HCT116 (cell line): ENCODE results near the gene CDX1. TPM values are rescaled to one million over a fixed set of nuclear protein-coding genes. Genes with fewer than 3 reads are reported as not detected.

Experiments used
- ATAC-seq: fragments of 200-7000 bp; cut with Tn5 transposase; 2 replicates; pipeline ENCODE4 v1.9.1; 2020; ENCODE audit warnings: mild to moderate bottlenecking, moderate library complexity
- BruUV-seq: library from RNA; stranded (reverse); fragments of 400-500 nt; replicated peaks from 2 replicates; lab custom pipeline; 2021; lab: Mats Ljungman, UMichigan
- CTCF ChIA-PET: fragments of 300-600 bp; sonication (Branson Sonifier 250); formaldehyde crosslinking; loops from one replicate; lab custom pipeline; 2021; ENCODE audit warnings: antibody characterized with exemption; lab: Charles Lee
- POLR2A ChIA-PET: fragments of 300-600, 350-600 bp; sonication (Branson Sonifier 250); formaldehyde crosslinking; loops from one replicate; lab custom pipeline; 2021; ENCODE audit warnings: antibody characterized with exemption; lab: Charles Lee
- RAD21 ChIA-PET, 2 experiments: fragments of 300-600 bp; sonication (Branson Sonifier 250); formaldehyde crosslinking; loops; one replicate each; lab custom pipeline; 2023; ENCODE audit warnings: low total read pairs in 2 of 2; ENCODE audit not compliant: uncharacterized antibody in 2 of 2, unreplicated experiment in 2 of 2, low non-redundant PET in 1 of 2; lab: Charles Lee
- DNase-seq: peaks from one replicate; pipeline ENCODE4 v3.0.0-alpha.2; 2010; ENCODE audit warnings: low read depth, low spot score
- H2AFZ ChIP-seq: fragments of 200-600 bp; shearing (Covaris generic), sonication (generic); 2 replicates; pipeline ENCODE4 v1.6.1; 2017; ENCODE audit warnings: low read depth, mixed run types, mixed read lengths, antibody characterized with exemption, low read length; ENCODE audit not compliant: poor library complexity, severe bottlenecking
- H3K27ac ChIP-seq: 2 replicates; pipeline ENCODE4 v1.5.1; 2012; ENCODE audit warnings: low read depth, low read length
- H3K27me3 ChIP-seq: fragments of 200-600 bp; sonication (generic); 2 replicates; pipeline ENCODE4 v1.6.1; 2016; ENCODE audit warnings: mixed run types, low read length, mixed read lengths; ENCODE audit not compliant: insufficient read depth
- H3K36me3 ChIP-seq, 2 experiments: fragments of 200-500 bp in 1 of 2; fragments of 200-600 bp in 1 of 2; sonication (Bioruptor generic) in 1 of 2; sonication (generic) in 1 of 2; 2 replicates each; pipeline versions ENCODE4 v1.5.1 to v1.6.1; 2014 to 2016; ENCODE audit warnings: low read length in 2 of 2, inconsistent platforms in 1 of 2, mixed read lengths in 1 of 2, mixed run types in 1 of 2; ENCODE audit not compliant: insufficient read depth in 2 of 2, control insufficient read depth in 1 of 2
- H3K4me1 ChIP-seq, 2 experiments: fragments of 200-600 bp in 1 of 2; sonication (generic) in 1 of 2; 2 replicates each; pipeline versions ENCODE4 v1.5.1 to v1.6.1; 2012 to 2017; ENCODE audit warnings: low read length in 2 of 2, inconsistent platforms in 1 of 2, mild to moderate bottlenecking in 1 of 2, mixed read lengths in 1 of 2, mixed run types in 1 of 2, moderate library complexity in 1 of 2; ENCODE audit not compliant: insufficient read depth in 2 of 2, control insufficient read depth in 1 of 2
- H3K4me2 ChIP-seq: fragments of 200-600 bp; sonication (generic); 2 replicates; pipeline ENCODE4 v1.6.1; 2017; ENCODE audit warnings: mixed run types, low read length, mixed read lengths
- H3K4me3 ChIP-seq, 2 experiments: fragments of 200-600 bp in 1 of 2; sonication (generic) in 1 of 2; replicated peaks in 1 of 2; 2 replicates each; pipeline ENCODE4 v1.5.1; 2011 to 2016; ENCODE audit warnings: low read length in 2 of 2, control low read depth in 1 of 2, low read depth in 1 of 2, mild to moderate bottlenecking in 1 of 2, mixed read lengths in 1 of 2, mixed run types in 1 of 2
- H3K79me2 ChIP-seq: fragments of 200-600 bp; sonication (generic); 2 replicates; pipeline ENCODE4 v1.6.1; 2017; ENCODE audit warnings: mild to moderate bottlenecking, mixed run types, low read length, moderate library complexity, mixed read lengths; ENCODE audit not compliant: insufficient read depth
- H3K9ac ChIP-seq: fragments of 200-600 bp; sonication (generic); 2 replicates; pipeline ENCODE4 v1.6.1; 2016; ENCODE audit warnings: low read length, mixed read lengths
- H3K9me2 ChIP-seq: fragments of 200-600 bp; sonication (generic), shearing (Covaris generic); 2 replicates; pipeline ENCODE4 v1.6.1; 2017; ENCODE audit warnings: mixed run types, mild to moderate bottlenecking, moderate library complexity; ENCODE audit not compliant: insufficient read depth
- H3K9me3 ChIP-seq, 2 experiments: fragments of 200-500 bp in 1 of 2; fragments of 200-600 bp in 1 of 2; sonication (Bioruptor generic) in 1 of 2; sonication (generic) in 1 of 2; 2 replicates each; pipeline ENCODE4 v1.6.1; 2014 to 2017; ENCODE audit warnings: low read length in 2 of 2, mixed read lengths in 2 of 2, inconsistent platforms in 1 of 2, low read depth in 1 of 2, mild to moderate bottlenecking in 1 of 2, mixed run types in 1 of 2, moderate library complexity in 1 of 2; ENCODE audit not compliant: control insufficient read depth in 1 of 2, insufficient read depth in 1 of 2
- H4K20me1 ChIP-seq: fragments of 200-600 bp; sonication (generic), shearing (Covaris generic); 2 replicates; pipeline ENCODE4 v1.6.1; 2017; ENCODE audit warnings: mixed run types, mild to moderate bottlenecking, moderate library complexity; ENCODE audit not compliant: insufficient read depth
- ATF3 ChIP-seq: IDR thresholded peaks from 2 replicates; pipeline ENCODE4 v1.6.1; 2012
- CBX3 ChIP-seq: IDR thresholded peaks from 2 replicates; pipeline ENCODE4 v1.6.1; 2012; ENCODE audit warnings: low read depth
- EGR1 ChIP-seq: IDR thresholded peaks from 2 replicates; pipeline ENCODE4 v1.6.1; 2012; ENCODE audit warnings: low read depth
- EZH2phosphoT487 ChIP-seq: fragments of 200-600 bp; IDR thresholded peaks from 2 replicates; pipeline ENCODE4 v1.6.1; 2018; ENCODE audit warnings: antibody characterized with exemption, borderline replicate concordance
- FOSL1 ChIP-seq: IDR thresholded peaks from 2 replicates; pipeline ENCODE4 v1.6.1; 2012; ENCODE audit warnings: low read depth
- JUND ChIP-seq: IDR thresholded peaks from 2 replicates; pipeline ENCODE4 v1.6.1; 2012
- POLR2A ChIP-seq: IDR thresholded peaks from 2 replicates; pipeline ENCODE4 v1.7.0; 2011; ENCODE audit warnings: borderline replicate concordance; ENCODE audit not compliant: insufficient read depth, insufficient read length; ENCODE audit errors: extremely low read depth
- POLR2AphosphoS5 ChIP-seq: IDR thresholded peaks from 2 replicates; pipeline ENCODE4 v1.6.1; 2011; ENCODE audit warnings: mild to moderate bottlenecking, low read depth, low read length, moderate library complexity
- RAD21 ChIP-seq: IDR thresholded peaks from 2 replicates; pipeline ENCODE4 v1.6.1; 2012; ENCODE audit warnings: low read depth, mild to moderate bottlenecking
- SIN3A ChIP-seq: IDR thresholded peaks from 2 replicates; pipeline ENCODE4 v1.6.1; 2012; ENCODE audit warnings: low read depth
- SP1 ChIP-seq: IDR thresholded peaks from 2 replicates; pipeline ENCODE4 v1.6.1; 2012; ENCODE audit warnings: low read depth
- SRF ChIP-seq: IDR thresholded peaks from 2 replicates; pipeline ENCODE4 v1.6.1; 2012; ENCODE audit warnings: low read depth
- TCF7L2 ChIP-seq: IDR thresholded peaks from 2 replicates; pipeline ENCODE4 v1.7.0; 2011; ENCODE audit warnings: borderline replicate concordance, inconsistent platforms; ENCODE audit not compliant: insufficient read depth, insufficient read length; ENCODE audit errors: extremely low read depth
- YY1 ChIP-seq: IDR thresholded peaks from 2 replicates; pipeline ENCODE4 v1.6.1; 2011; ENCODE audit warnings: low read length, low read depth, moderate library complexity, mild to moderate bottlenecking; ENCODE audit not compliant: insufficient replicate concordance; ENCODE audit errors: extremely low read depth
- ZBTB33 ChIP-seq: IDR thresholded peaks from 2 replicates; pipeline ENCODE4 v1.6.1; 2011; ENCODE audit warnings: mild to moderate bottlenecking, low read length, moderate library complexity; ENCODE audit not compliant: insufficient replicate concordance; ENCODE audit errors: extremely low read depth
- ZFX ChIP-seq: fragments of 450-650 bp; IDR thresholded peaks from 2 replicates; pipeline ENCODE4 v1.6.1; 2017
- intact Hi-C: fragments of 100-400 bp; cut with micrococcal nuclease; formaldehyde crosslinking; loops from 2 replicates; pipeline ENCODE4 v1.10.0; 2022
- total RNA-seq: library from RNA; stranded (reverse); gene quantifications from one replicate; pipeline ENCODE4 v1.2.1, GENCODE V29; 2021; ENCODE audit not compliant: unreplicated experiment
- TF ChIP-seq, protein P1 (sequence below): IDR thresholded peaks from 2 replicates; pipeline ENCODE4 v1.6.1; 2012

The CDX1 gene
- total RNA-seq, 1 experiment from 2014 or later: not detected

DNA sequence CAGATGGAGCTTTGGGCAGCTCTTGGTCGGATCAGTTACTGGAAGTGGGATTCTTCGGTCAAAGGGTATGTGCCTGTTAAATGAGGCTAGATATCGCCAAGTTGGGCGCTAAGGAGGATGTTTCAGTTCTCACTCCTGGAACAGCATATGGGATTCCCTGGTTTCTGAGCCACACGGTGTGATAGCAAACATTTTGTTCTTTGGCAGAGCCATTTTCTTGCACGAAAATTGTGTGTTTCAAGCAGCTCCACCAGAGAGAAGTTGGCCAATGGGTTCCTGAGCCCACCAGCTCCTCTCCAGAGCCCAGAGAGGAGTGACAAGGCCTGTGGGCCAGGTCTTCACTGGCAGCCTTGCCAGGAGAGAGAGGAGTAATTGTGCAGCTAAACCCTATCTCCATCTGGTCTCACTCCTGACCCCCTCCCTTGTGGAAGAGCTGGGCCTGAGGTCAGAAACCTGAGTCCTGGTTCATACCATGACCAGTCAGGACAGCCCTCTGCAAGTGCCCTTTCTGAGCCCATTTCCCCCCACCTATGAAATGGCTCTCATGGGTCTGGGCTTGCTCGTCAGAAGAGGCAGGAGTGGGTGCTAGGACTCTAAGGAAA lies 12.5 kb downstream of the CDX1 start:
- Histone ChIP-seq H3K27me3 (no peaks in the 10 kb centered on the region), H3K9ac (no peak overlapping the region), H3K79me2 (no peaks in the 10 kb centered on the region), H3K36me3 (no peaks in the 10 kb centered on the region), H3K27ac (no peak overlapping the region), H3K4me3 (no peak overlapping the region), H3K4me1 (no peaks in the 10 kb centered on the region), H4K20me1 (no peaks in the 10 kb centered on the region), H3K9me2 (no peaks in the 10 kb centered on the region), H2AFZ (no peak overlapping the region), H3K9me3 (no peaks in the 10 kb centered on the region), H3K4me2 (no peak overlapping the region)
- ChIA-PET POLR2A (no interaction called here), CTCF (no interaction called here), RAD21 (no interaction called here)
- ATAC-seq: no peak
- BruUV-seq: no TSS peak
- no peak for TF ChIP-seq EZH2phosphoT487
- intact Hi-C loops: no loop called here
- DNase-seq: no peak

DNA sequence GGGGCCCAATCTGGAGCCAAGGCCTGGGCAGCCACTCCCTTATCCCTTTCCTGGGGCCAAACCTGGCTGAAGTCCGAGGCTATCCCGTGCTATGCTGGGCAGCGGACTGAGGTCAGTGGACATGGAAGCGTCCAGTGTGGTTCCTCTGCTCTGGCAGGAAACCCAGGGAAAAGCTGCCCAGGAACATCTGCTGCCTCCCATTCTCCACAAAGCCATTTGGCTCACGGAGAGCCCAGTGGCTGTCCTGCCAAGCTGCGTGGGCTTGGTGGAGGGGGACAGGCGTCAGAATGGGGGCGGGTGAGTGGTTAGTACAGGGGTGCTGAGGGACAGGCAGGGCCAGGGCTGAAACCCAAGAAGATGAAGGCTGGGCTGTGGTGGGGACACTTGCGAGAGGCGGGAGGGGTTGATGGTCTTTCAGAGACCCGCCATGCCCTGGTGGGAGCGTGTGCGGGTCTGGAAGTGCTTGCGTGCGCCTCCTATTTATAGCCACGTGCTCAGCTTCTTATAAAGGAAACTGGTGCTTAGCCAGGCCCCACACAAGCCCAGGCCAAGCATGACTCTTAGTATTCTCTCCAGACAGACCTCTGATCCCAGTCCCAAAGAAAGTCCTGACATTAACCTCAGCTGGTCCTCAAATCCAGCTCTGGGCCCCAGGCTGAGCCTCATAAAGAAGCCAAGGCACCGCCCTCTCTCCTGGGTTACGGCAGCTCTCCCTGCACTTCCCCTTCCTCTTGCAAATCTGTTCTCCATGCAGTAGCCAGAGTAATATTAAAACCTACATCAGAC lies 13.9 kb downstream of the CDX1 start:
- H2AFZ ChIP-seq: no peak overlapping the region
- ChIA-PET POLR2A (no interaction called here), CTCF (no interaction called here), RAD21 (no interaction called here)
- no peaks in the 10 kb centered on the region for H3K4me1 ChIP-seq
- H3K9me3 ChIP-seq: no peaks in the 10 kb centered on the region
- H4K20me1 ChIP-seq: no peaks in the 10 kb centered on the region
- no peak for DNase-seq
- no peak overlapping the region for H3K4me2 ChIP-seq
- no peak overlapping the region for H3K9ac ChIP-seq
- H3K9me2 ChIP-seq: no peaks in the 10 kb centered on the region
- no peak overlapping the region for H3K27ac ChIP-seq
- no peak overlapping the region for H3K4me3 ChIP-seq
- no peaks in the 10 kb centered on the region for H3K36me3 ChIP-seq
- intact Hi-C loops: no loop called here
- ATAC-seq: no peak
- BruUV-seq: no TSS peak
- no peaks in the 10 kb centered on the region for H3K27me3 ChIP-seq
- no peaks in the 10 kb centered on the region for H3K79me2 ChIP-seq
- TF ChIP-seq ZFX (no peak), EGR1 (no peak), ZBTB33 (no peak), TCF7L2 (no peak), SIN3A (no peak), CBX3 (no peak), POLR2A (no peak), EZH2phosphoT487 (no peak), POLR2AphosphoS5 (no peak), ATF3 (no peak), SP1 (no peak), FOSL1 (no peak), YY1 (no peak), SRF (no peak), JUND (no peak), RAD21 (no peak)
- TF ChIP-seq, protein P1, sequence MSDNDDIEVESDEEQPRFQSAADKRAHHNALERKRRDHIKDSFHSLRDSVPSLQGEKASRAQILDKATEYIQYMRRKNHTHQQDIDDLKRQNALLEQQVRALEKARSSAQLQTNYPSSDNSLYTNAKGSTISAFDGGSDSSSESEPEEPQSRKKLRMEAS: no peak
